SK-N-MC (cell line): ENCODE results near the gene IFIT1.

ENCODE experiments used
- EZH2 ChIP-seq: fragments of 200-600 bp; sonication (generic); IDR thresholded peaks from one replicate; pipeline ENCODE4 v1.6.1; 2017; ENCODE audit warnings: antibody characterized with exemption
- FOXP2 ChIP-seq: optimal IDR thresholded peaks from 2 replicates; pipeline ENCODE3; 2011; ENCODE audit warnings: mild to moderate bottlenecking, moderate library complexity; ENCODE audit not compliant: insufficient read depth; ENCODE audit errors: extremely low read length, control extremely low read depth
- POLR2AphosphoS5 ChIP-seq: IDR thresholded peaks from 2 replicates; pipeline ENCODE4 v1.6.1; 2012; ENCODE audit warnings: mild to moderate bottlenecking, low read depth, low read length, borderline replicate concordance

DNA sequence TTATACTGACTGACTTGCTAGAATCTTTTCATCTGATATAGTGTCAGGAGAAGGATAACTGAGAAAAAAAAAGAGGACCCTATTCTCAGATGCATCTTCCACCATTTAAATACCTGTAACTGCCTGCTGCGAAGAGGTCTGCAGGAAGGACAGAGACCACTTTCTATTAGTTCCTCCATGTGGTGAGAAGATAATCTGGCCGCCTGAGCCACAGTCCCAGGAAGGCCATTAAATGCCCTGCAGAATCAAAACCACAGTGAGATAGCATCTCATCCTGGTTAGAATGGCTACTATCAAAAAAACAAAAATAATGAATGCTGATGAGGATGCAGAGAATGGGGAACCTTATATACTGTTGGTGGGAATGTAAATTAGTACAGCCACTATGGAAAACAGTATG, 34.4 kb upstream of the IFIT1 start:
- TF ChIP-seq EZH2 = no peak
- no peak for TF ChIP-seq POLR2AphosphoS5
- TF ChIP-seq FOXP2 = no peak
